Transverse colon (tissue), 4 donors: ENCODE data around the gene TRIM29. TPM values are rescaled to one million over a fixed set of nuclear protein-coding genes. Genes with fewer than 3 reads are reported as not detected.
A peak's percentile ranks its signal among the peaks of the same experiment; 100 is the strongest.

Experiments
- DNase-seq: peaks from one replicate; pipeline ENCODE4 v3.0.0-alpha.2; 2019
- H3K27ac ChIP-seq, 4 donors: fragments of 200-600 bp; sonication (generic); 2 replicates each; pipeline ENCODE4 v1.5.1; 2016 to 2018; ENCODE audit warnings: inconsistent platforms in 4 of 4
- H3K27me3 ChIP-seq: fragments of 200-600 bp; sonication (generic); 2 replicates; pipeline ENCODE4 v1.5.1; 2017; ENCODE audit warnings: inconsistent platforms
- H3K36me3 ChIP-seq, 4 donors: fragments of 200-600 bp; sonication (generic); 2 replicates each; pipeline ENCODE4 v1.5.1; 2017 to 2019; ENCODE audit warnings: inconsistent platforms in 4 of 4
- H3K4me1 ChIP-seq, 4 donors: fragments of 200-600 bp; sonication (generic); 2 replicates each; pipeline ENCODE4 v1.5.1; 2017 to 2020; ENCODE audit warnings: inconsistent platforms in 4 of 4
- H3K4me3 ChIP-seq, 4 donors: fragments of 200-600 bp; sonication (generic); 1 replicate in 1 of 4; 2 replicates in 3 of 4; pipeline versions ENCODE4 v1.5.1 to v1.6.1; 2017 to 2019; ENCODE audit warnings: inconsistent platforms in 4 of 4
- H3K9me3 ChIP-seq, 2 donors: fragments of 200-600 bp; sonication (generic); 2 replicates each; pipeline ENCODE4 v1.5.1; 2017 to 2019; ENCODE audit warnings: inconsistent platforms in 2 of 2
- EP300 ChIP-seq: sonication (generic); formaldehyde crosslinking; IDR thresholded peaks from one replicate; pipeline ENCODE4 v1.6.1; 2017; ENCODE audit warnings: antibody characterized with exemption, low read depth
- POLR2A ChIP-seq: fragments of 450-650 bp; IDR thresholded peaks from one replicate; pipeline ENCODE4 v1.6.1; 2016; ENCODE audit warnings: antibody characterized with exemption, mild to moderate bottlenecking, moderate library complexity
- POLR2AphosphoS5 ChIP-seq, 3 donors: sonication (generic); formaldehyde crosslinking; IDR thresholded peaks; one replicate each; pipeline ENCODE4 v1.6.1; 2016; ENCODE audit warnings: antibody characterized with exemption in 3 of 3
- WGBS, 2 donors: methylation state at CpG; one replicate each; pipeline ENCODE4 v1.1.5; 2018; ENCODE audit warnings: low coverage in 1 of 2; 5-methylcytosine and 5-hydroxymethylcytosine counted together
- in situ Hi-C, 4 donors: fragments of 200-750 bp; cut with MboI; loops; one replicate each; pipeline versions ENCODE4 v1.15.0 to v1.15.1; 2017; ENCODE audit warnings: low sequenced_read_pairs in 3 of 4, low pct_ligation_motif_present in 1 of 4, low pct_unique_long_range_greater_than_20kb in 1 of 4
- intact Hi-C: fragments of 100-400 bp; cut with DNase I; formaldehyde crosslinking; loops from one replicate; pipeline ENCODE4 v1.15.1; 2023; ENCODE audit warnings: low total_unique reads
- total RNA-seq, 4 donors: library from RNA; depleted of rRNA; stranded (reverse); fragments of >200 nt; gene quantifications; one replicate each; pipeline ENCODE4 v1.1.0, GENCODE V29; 2016
- TF ChIP-seq, protein P1 (sequence below), 5 experiments: fragments of 200-600 bp in 3 of 5; fragments of 450-650 bp in 2 of 5; sonication (generic) in 3 of 5; IDR thresholded peaks; 1 replicate in 2 of 5; 2 replicates in 3 of 5; pipeline ENCODE4 v1.5.1; 2016 to 2017; ENCODE audit warnings: antibody characterized with exemption in 5 of 5, inconsistent platforms in 3 of 5, mild to moderate bottlenecking in 2 of 5, moderate library complexity in 1 of 5

The TRIM29 gene
- 1 to 10 TPM in 2 of 4 donors, under 1 TPM in 1, not detected in 1; 0.75 to 7.8 (median 4.4) TPM for total RNA-seq

GRCh38 chr11:120137611-120138521, at the start of gene TRIM29:
Gene TRIM29 (minus strand): TSS chr11:120138113. CDS start chr11:120138031, 82 bp downstream.
- H3K4me3 ChIP-seq = no peak within 1 kb of the TSS
- 30 to 69% methylated on average over 2 to 41 of the region's 41 CpGs for WGBS, 2 donors
- DNase-seq = peak; percentile 49
- in situ Hi-C loops = no loop called here
- H3K27ac ChIP-seq = no peak within 1 kb of the TSS
- peaks cover 0 to 3% (median 0%) of the 10 kb centered on the region in 4 donors for H3K4me1 ChIP-seq
- TF ChIP-seq, protein P1, sequence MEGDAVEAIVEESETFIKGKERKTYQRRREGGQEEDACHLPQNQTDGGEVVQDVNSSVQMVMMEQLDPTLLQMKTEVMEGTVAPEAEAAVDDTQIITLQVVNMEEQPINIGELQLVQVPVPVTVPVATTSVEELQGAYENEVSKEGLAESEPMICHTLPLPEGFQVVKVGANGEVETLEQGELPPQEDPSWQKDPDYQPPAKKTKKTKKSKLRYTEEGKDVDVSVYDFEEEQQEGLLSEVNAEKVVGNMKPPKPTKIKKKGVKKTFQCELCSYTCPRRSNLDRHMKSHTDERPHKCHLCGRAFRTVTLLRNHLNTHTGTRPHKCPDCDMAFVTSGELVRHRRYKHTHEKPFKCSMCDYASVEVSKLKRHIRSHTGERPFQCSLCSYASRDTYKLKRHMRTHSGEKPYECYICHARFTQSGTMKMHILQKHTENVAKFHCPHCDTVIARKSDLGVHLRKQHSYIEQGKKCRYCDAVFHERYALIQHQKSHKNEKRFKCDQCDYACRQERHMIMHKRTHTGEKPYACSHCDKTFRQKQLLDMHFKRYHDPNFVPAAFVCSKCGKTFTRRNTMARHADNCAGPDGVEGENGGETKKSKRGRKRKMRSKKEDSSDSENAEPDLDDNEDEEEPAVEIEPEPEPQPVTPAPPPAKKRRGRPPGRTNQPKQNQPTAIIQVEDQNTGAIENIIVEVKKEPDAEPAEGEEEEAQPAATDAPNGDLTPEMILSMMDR (IDR thresholded peaks at IDR 0.05) = peak in 3 of 5 experiments; percentile 7 to 16 (median 11)
- TF ChIP-seq POLR2A = no peak
- no peaks in the 10 kb centered on the region for H3K36me3 ChIP-seq
- intact Hi-C loops = no loop called here
- no peaks in the 10 kb centered on the region for H3K9me3 ChIP-seq
- no peaks in the 10 kb centered on the region for H3K27me3 ChIP-seq

DNA sequence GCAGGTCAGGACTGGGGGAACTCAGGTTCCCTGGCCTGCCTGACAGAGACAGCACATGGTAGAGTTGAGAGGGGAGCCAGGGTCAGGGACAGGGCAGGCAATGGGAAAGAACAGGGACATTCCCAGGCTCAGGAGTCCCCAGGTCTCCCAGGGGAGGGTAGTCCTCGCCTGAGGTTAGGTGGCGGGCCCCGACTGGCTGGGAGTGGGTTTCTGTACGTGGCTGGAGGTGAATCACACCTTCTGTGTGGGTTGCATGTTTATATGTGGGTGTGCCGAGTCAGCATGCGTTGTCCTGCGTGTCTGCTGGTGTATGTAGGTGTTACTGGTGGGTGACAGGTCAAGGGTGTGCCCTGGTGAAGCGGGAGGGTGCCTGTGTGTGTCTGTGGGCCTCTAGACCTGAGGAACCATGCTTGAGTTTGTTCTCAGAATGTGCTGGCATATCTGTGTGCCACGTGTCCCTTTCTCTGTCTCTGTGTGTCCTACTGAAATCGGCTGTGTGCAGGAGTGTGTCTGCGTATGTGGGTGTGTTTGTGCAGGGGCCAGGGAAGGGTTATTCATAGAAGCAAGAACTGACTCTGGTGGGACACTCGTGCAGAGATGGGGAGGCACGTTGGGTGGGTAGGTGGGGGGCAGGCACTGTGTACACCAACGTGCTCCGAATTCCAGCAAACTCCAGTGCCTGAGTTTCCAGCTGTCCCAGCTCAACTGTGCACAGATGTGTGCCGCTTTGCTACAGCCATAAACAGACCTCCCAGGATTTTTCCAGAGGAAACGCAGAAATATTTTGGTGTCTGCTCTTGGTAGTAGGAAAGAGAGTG, 49.1 kb upstream of the TRIM29 start:
- TF ChIP-seq EP300 = peak; percentile 38
- peak; percentile 57 for TF ChIP-seq POLR2A
- TF ChIP-seq POLR2AphosphoS5 (IDR thresholded peaks at IDR 0.05) = peak in 2 of 3 donors; percentile 63 to 73
- TF ChIP-seq, protein P1 (IDR thresholded peaks at IDR 0.05) = no peak
- DNase-seq = peak; percentile 73
- Histone ChIP-seq H3K4me1 (peaks cover 52 to 92% (median 74%) of the 10 kb centered on the region in 4 donors), H3K4me3 (no peak overlapping the region), H3K9me3 (no peaks in the 10 kb centered on the region), H3K36me3 (no peaks in the 10 kb centered on the region), H3K27me3 (no peaks in the 10 kb centered on the region), H3K27ac (peak overlapping the region; percentile 91 to 92 (median 91))
- 32 to 33% methylated on average over 4 to 16 of the region's 17 CpGs for WGBS, 2 donors
- in situ Hi-C loops = no loop called here
- intact Hi-C loops = no loop called here

DNA sequence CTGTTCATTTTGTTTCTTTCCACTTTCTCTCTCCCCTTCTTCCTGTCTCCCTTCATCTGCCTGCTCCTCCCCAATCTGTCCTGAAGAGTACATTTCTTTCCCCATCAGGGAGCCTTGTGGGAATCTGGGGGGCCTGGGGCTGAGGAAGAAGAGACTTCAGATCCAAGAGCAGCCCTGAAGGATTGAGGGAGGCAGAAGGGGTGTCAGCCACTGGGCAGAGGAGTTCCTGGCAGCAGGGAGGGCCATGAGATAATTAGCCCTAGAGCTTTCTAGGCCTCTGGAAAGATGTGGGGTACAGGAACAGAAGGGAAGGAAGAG, 48.5 kb upstream of the TRIM29 start:
- H3K4me3 ChIP-seq = no peak overlapping the region
- H3K36me3 ChIP-seq = no peaks in the 10 kb centered on the region
- no peaks in the 10 kb centered on the region for H3K27me3 ChIP-seq
- TF ChIP-seq EP300 = no peak
- no peak for TF ChIP-seq POLR2A
- no peak for TF ChIP-seq POLR2AphosphoS5 (IDR thresholded peaks at IDR 0.05)
- TF ChIP-seq, protein P1 (IDR thresholded peaks at IDR 0.05) = no peak
- no peaks in the 10 kb centered on the region for H3K9me3 ChIP-seq
- intact Hi-C loops = no loop called here
- H3K4me1 ChIP-seq = peaks cover 52 to 96% (median 74%) of the 10 kb centered on the region in 4 donors
- peak overlapping the region; percentile 91 to 92 (median 91) for H3K27ac ChIP-seq
- no peak for DNase-seq
- in situ Hi-C loops = no loop called here
